Skeletal muscle tissue (tissue), 4 donors: Measurements from ENCODE around the gene ASXL2. TPM values are rescaled to one million over a fixed set of nuclear protein-coding genes. Genes with fewer than 3 reads are reported as not detected.

Source experiments
- H3K27ac ChIP-seq: one replicate; pipeline ENCODE4 v1.7.0; 2013; ENCODE audit warnings: mild to moderate bottlenecking, low read depth, low read length, inconsistent platforms
- H3K27me3 ChIP-seq, 3 donors: one replicate each; pipeline ENCODE4 v1.7.0; 2013; ENCODE audit warnings: low read length in 3 of 3; ENCODE audit not compliant: control insufficient read depth in 3 of 3, insufficient read depth in 3 of 3
- H3K36me3 ChIP-seq, 3 donors: one replicate each; pipeline ENCODE4 v1.7.0; 2013; ENCODE audit warnings: low read length in 3 of 3; ENCODE audit not compliant: control insufficient read depth in 3 of 3, insufficient read depth in 3 of 3
- H3K4me1 ChIP-seq, 3 donors: one replicate each; pipeline ENCODE4 v1.7.0; 2013; ENCODE audit warnings: low read length in 3 of 3, mild to moderate bottlenecking in 3 of 3; ENCODE audit not compliant: control insufficient read depth in 3 of 3, insufficient read depth in 3 of 3
- H3K4me3 ChIP-seq, 3 donors: one replicate each; pipeline ENCODE4 v1.7.0; 2013; ENCODE audit warnings: low read length in 3 of 3
- H3K9ac ChIP-seq, 3 donors: one replicate each; pipeline ENCODE4 v1.7.0; 2013; ENCODE audit warnings: low read length in 3 of 3, mild to moderate bottlenecking in 3 of 3, moderate library complexity in 2 of 3, low read depth in 1 of 3
- H3K9me3 ChIP-seq, 3 donors: one replicate each; pipeline ENCODE4 v1.7.0; 2013; ENCODE audit warnings: low read length in 3 of 3; ENCODE audit not compliant: control insufficient read depth in 3 of 3
- total RNA-seq: library from RNA; depleted of rRNA; stranded (reverse); fragments of >200 nt; gene quantifications from one replicate; pipeline ENCODE4 v1.2.3, GENCODE V29; 2014
- donor health status: Osteomylitis.

The ASXL2 gene
- total RNA-seq, 1 donor from 2014 or later: 4.7 TPM

- no peaks in the 10 kb centered on the region for H3K4me1 ChIP-seq
- H3K9ac ChIP-seq: no peak overlapping the region
- no peak overlapping the region for H3K27ac ChIP-seq
- no peak overlapping the region for H3K4me3 ChIP-seq
- H3K27me3 ChIP-seq: no peaks in the 10 kb centered on the region
- no peaks in the 10 kb centered on the region for H3K9me3 ChIP-seq
- peaks cover 6 to 23% (median 19%) of the 10 kb centered on the region in 3 donors for H3K36me3 ChIP-seq
These were observed 70.3 kb downstream of the ASXL2 start for GRCh38 chr2:25808006-25808383.

GRCh38 chr2:25806941-25807340 lies 71.3 kb downstream of the ASXL2 start:
- no peak overlapping the region for H3K4me3 ChIP-seq
- H3K27me3 ChIP-seq: no peaks in the 10 kb centered on the region
- H3K4me1 ChIP-seq: no peaks in the 10 kb centered on the region
- no peaks in the 10 kb centered on the region for H3K9me3 ChIP-seq
- peaks cover 8 to 23% (median 19%) of the 10 kb centered on the region in 3 donors for H3K36me3 ChIP-seq
- no peak overlapping the region for H3K27ac ChIP-seq
- H3K9ac ChIP-seq: no peak overlapping the region

- Histone ChIP-seq H3K36me3 (peaks cover 8 to 23% (median 19%) of the 10 kb centered on the region in 3 donors), H3K4me1 (no peaks in the 10 kb centered on the region), H3K9ac (no peak overlapping the region), H3K27me3 (no peaks in the 10 kb centered on the region), H3K9me3 (no peaks in the 10 kb centered on the region), H3K4me3 (no peak overlapping the region), H3K27ac (no peak overlapping the region)
These were observed 72.3 kb downstream of the ASXL2 start for GRCh38 chr2:25805987-25806386.

GRCh38 chr2:25804338-25804737 lies 73.9 kb downstream of the ASXL2 start:
- Histone ChIP-seq H3K4me3 (no peak overlapping the region), H3K36me3 (peaks cover 9 to 20% (median 19%) of the 10 kb centered on the region in 3 donors), H3K9ac (no peak overlapping the region), H3K4me1 (no peaks in the 10 kb centered on the region), H3K27me3 (no peaks in the 10 kb centered on the region), H3K9me3 (no peaks in the 10 kb centered on the region), H3K27ac (no peak overlapping the region)

GRCh38 chr2:25799301-25799700 lies 79.0 kb downstream of the ASXL2 start:
- H3K9me3 ChIP-seq: no peaks in the 10 kb centered on the region
- no peaks in the 10 kb centered on the region for H3K4me1 ChIP-seq
- no peak overlapping the region for H3K9ac ChIP-seq
- H3K36me3 ChIP-seq: peaks cover 15 to 23% (median 23%) of the 10 kb centered on the region in 3 donors
- H3K27ac ChIP-seq: no peak overlapping the region
- H3K27me3 ChIP-seq: no peaks in the 10 kb centered on the region
- no peak overlapping the region for H3K4me3 ChIP-seq

GRCh38 chr2:25797620-25798488 lies 80.4 kb downstream of the ASXL2 start:
- peaks cover 8 to 12% (median 11%) of the 10 kb centered on the region in 3 donors for H3K36me3 ChIP-seq
- no peaks in the 10 kb centered on the region for H3K4me1 ChIP-seq
- H3K27me3 ChIP-seq: no peaks in the 10 kb centered on the region
- no peak overlapping the region for H3K27ac ChIP-seq
- no peaks in the 10 kb centered on the region for H3K9me3 ChIP-seq
- no peak overlapping the region for H3K4me3 ChIP-seq
- no peak overlapping the region for H3K9ac ChIP-seq

- H3K27me3 ChIP-seq: no peaks in the 10 kb centered on the region
These were observed 83.6 kb downstream of the ASXL2 start for GRCh38 chr2:25794544-25795276.

GRCh38 chr2:25790074-25790790 lies 88.1 kb downstream of the ASXL2 start:
- Histone ChIP-seq H3K4me3 (no peak overlapping the region), H3K27ac (no peak overlapping the region), H3K9me3 (no peaks in the 10 kb centered on the region), H3K36me3 (peaks cover 0 to 2% (median 0%) of the 10 kb centered on the region in 3 donors), H3K27me3 (no peaks in the 10 kb centered on the region), H3K4me1 (no peaks in the 10 kb centered on the region), H3K9ac (no peak overlapping the region)

More at GRCh38 chr2:25794544-25795276, 83.6 kb downstream of the ASXL2 start:
- no peaks in the 10 kb centered on the region for H3K4me1 ChIP-seq
- no peak overlapping the region for H3K27ac ChIP-seq
- H3K36me3 ChIP-seq: peaks cover 6 to 13% (median 12%) of the 10 kb centered on the region in 3 donors
- no peaks in the 10 kb centered on the region for H3K9me3 ChIP-seq
- H3K9ac ChIP-seq: no peak overlapping the region
- no peak overlapping the region for H3K4me3 ChIP-seq

- Histone ChIP-seq H3K27me3 (no peaks in the 10 kb centered on the region), H3K9ac (no peak overlapping the region), H3K9me3 (no peaks in the 10 kb centered on the region), H3K36me3 (peaks cover 0 to 4% (median 0%) of the 10 kb centered on the region in 3 donors), H3K4me1 (no peaks in the 10 kb centered on the region), H3K4me3 (no peak overlapping the region), H3K27ac (no peak overlapping the region)
These were observed 89.8 kb downstream of the ASXL2 start for GRCh38 chr2:25788457-25788856.
